GM20000 (cell line): ENCODE data around the gene POU2F3.

Experiments used
- DNase-seq: peaks from one replicate; pipeline ENCODE4 v3.0.0; 2012; ENCODE audit warnings: low spot score
- TF ChIP-seq, protein P1 (sequence below): IDR thresholded peaks from 2 replicates; pipeline ENCODE4 v1.5.1; 2012; ENCODE audit warnings: mild to moderate bottlenecking, control low read depth; ENCODE audit errors: extremely low read depth, missing control alignments

Gene POU2F3

DNA sequence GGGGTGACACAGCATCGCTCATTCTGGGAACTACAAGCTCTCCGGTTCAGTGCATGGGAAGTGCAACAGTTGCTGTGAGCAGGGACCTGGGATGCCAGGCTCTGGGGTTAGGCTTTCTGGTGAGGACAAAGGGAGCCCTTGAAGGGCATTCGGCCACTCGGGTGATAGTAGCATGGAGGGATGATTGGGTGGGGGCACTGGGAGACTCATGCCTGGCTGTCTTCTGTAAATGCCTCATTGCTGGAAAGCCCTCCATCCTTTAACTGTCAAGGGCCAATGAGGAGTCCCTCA, 19.2 kb upstream of the POU2F3 start:
- DNase-seq = no peak
- TF ChIP-seq, protein P1, sequence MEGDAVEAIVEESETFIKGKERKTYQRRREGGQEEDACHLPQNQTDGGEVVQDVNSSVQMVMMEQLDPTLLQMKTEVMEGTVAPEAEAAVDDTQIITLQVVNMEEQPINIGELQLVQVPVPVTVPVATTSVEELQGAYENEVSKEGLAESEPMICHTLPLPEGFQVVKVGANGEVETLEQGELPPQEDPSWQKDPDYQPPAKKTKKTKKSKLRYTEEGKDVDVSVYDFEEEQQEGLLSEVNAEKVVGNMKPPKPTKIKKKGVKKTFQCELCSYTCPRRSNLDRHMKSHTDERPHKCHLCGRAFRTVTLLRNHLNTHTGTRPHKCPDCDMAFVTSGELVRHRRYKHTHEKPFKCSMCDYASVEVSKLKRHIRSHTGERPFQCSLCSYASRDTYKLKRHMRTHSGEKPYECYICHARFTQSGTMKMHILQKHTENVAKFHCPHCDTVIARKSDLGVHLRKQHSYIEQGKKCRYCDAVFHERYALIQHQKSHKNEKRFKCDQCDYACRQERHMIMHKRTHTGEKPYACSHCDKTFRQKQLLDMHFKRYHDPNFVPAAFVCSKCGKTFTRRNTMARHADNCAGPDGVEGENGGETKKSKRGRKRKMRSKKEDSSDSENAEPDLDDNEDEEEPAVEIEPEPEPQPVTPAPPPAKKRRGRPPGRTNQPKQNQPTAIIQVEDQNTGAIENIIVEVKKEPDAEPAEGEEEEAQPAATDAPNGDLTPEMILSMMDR = no peak

DNA sequence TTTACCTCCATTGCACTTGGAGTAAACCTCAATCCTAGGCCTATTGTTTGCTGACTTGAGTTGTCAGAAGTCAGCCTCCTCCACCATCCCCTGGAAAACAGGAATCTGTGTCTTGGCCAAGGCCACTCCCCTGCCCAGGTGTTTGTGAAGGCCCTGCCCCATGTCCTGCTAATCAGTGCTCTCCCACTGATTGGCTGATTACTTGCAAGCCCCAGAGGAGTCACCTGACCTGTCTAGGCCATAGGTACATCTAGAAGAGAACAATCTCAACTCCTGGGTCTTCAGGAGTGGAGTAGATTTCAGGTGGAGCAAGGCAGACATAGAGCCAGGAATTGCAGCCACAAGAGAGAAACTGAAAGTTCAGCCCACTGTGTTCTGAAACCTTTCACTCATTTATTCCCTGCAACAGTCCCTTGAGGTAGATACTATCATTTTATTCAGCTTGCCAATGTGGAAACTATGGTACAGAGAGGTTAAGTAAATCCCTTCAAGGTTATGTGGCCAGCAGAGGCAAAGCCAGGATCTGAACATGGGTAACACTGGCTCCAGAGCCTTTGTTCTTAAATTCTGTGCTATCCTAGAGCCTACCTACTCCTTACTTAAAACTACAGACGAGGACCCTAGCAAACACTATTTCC, 18.7 kb upstream of the POU2F3 start:
- DNase-seq = no peak
- TF ChIP-seq, protein P1 = no peak

DNA sequence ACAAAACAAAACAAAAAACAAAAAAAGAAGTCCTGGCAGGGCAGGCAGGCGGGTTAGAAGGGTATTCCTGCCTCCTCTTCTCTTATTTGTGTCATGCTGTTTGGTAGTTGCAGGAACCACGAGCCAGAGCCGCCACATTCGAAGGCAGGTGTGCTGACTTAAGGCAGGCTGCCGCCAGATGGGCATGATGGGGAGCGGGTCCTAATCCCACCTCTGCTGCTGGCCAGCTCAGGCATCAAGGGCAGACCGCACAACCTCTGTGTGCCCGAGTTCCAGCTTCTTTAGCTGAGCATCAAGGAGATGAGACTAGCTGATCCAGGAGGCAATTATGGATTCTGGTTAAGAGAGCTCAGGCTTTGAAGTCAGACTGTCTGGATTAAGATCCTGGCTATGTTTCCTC, 17.0 kb upstream of the POU2F3 start:
- TF ChIP-seq, protein P1 = no peak
- no peak for DNase-seq

DNA sequence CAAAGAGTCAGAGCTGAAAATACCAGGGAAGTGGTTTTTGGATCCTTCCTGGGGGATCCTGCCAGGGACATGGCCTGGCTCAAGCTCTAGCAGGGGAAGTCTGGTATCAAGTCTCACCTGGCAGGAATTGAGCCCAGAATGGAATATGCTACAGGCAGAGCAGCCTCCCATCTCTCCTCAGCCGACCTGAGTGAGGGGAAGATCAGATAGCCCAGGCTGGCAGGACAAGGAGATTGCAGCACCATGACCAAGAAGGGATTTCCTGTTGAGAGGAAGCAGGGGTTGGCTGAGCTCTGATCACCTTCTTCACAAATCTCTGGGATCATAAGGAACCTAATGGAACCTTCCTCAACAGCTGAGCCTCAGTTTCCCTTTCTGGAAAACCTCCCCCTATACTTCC, 16.1 kb upstream of the POU2F3 start:
- no peak for DNase-seq
- TF ChIP-seq, protein P1 = no peak

DNA sequence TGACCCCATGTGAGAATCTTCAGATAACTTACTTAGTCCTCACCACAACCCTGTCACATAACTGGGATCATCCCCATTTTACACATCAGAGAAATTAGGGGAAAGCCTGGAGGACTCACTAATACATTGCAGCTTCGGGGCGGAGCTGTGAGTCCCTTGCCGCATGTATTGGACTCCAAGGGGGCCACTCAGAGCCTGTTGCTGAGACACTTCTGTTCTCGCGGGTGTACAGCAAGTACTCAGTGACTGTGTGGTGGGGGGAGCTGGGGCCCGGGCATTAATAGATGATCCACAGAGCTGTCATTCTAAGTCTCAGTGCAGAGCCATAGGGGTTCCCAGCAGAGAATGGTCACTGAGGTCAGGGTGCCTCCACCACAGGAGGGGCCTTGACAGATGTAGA, 15.6 kb upstream of the POU2F3 start:
- DNase-seq = no peak

DNA sequence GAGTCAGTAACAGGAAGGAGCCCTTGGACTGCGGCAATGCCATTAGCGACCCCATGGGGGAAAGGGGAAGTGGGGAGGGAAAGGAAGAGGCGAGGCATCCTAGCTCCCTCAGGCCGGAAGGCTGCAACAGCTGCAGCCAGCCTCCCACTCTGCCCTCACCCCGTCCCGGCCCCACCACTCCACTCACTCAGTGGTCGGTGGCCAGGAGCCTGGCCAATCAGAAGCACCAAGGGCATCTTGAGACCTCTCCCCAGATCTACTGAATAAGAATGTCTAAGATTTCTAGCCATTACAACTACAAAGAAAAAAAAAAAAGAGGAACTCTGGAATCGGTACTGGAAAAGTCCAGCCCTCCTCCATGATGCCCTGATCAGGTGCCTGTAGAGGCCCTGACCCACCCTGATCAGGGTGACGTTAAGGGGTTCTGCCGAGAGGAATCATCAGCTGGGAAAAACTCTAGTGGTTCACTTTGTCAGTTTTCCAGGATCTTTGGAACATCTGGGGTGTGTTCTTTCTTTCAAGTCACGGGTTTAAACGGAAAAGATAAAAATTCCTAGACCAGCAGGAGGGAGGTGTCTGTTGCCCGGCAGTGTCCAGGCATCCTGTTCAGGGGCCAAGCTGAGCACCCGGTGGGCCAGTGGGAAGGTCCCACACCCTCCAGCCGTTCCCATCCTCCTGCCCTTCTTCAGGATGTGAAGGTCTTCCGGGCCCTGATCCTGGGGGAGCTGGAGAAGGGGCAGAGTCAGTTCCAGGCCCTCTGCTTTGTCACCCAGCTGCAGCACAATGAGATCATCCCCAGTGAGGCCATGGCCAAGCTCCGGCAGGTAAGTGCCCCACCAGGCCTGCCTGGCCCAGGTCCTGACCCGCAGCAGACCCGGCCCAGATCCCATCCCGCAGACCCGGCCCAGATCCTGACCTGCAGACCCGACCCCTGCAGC, 14.7 kb upstream of the POU2F3 start:
- TF ChIP-seq, protein P1 = no peak
- DNase-seq = no peak

More for the DNA sequence above, 15.6 kb upstream of the POU2F3 start:
- TF ChIP-seq, protein P1 = no peak

DNA sequence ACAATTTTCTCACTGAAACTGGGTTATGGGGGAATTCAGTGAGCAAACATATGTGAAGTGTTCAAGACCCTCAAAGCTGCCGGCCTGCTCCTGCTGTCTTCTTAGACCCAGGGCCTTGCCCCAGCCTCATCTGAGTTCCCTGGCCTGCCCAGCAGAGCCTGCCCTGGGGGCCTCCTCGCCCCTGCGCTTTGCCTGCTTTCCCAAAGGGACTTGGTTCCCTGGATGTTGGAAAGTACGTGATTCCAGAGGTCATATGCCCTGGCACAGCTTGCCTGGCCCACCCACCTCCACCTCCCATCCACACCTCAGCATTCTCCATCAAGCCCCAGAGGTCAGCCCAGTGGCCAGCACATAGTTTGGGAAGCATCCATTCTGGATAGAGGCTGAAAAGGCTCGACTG, 13.7 kb upstream of the POU2F3 start:
- DNase-seq = no peak
- TF ChIP-seq, protein P1 = no peak
